PC-3 (cell line): Measurements from ENCODE around the gene TPM1.

Source experiments
- EZH2 ChIP-seq: fragments of 300-600 bp; sonication (generic); IDR thresholded peaks from one replicate; pipeline ENCODE4 v1.6.1; 2017; ENCODE audit warnings: antibody characterized with exemption, mild to moderate bottlenecking, low read length; ENCODE audit not compliant: unreplicated experiment
- EZH2phosphoT487 ChIP-seq: fragments of 300-600 bp; sonication (generic); IDR thresholded peaks from 2 replicates; pipeline ENCODE4 v1.6.1; 2018; ENCODE audit warnings: mild to moderate bottlenecking, antibody characterized with exemption, low read length, borderline replicate concordance
- TF ChIP-seq, protein P1 (sequence below): fragments of 300-600 bp; sonication (generic); conservative IDR thresholded peaks from 2 replicates; pipeline ENCODE4 v1.5.1; 2017; ENCODE audit warnings: antibody characterized with exemption, low read depth, mild to moderate bottlenecking, low read length

DNA sequence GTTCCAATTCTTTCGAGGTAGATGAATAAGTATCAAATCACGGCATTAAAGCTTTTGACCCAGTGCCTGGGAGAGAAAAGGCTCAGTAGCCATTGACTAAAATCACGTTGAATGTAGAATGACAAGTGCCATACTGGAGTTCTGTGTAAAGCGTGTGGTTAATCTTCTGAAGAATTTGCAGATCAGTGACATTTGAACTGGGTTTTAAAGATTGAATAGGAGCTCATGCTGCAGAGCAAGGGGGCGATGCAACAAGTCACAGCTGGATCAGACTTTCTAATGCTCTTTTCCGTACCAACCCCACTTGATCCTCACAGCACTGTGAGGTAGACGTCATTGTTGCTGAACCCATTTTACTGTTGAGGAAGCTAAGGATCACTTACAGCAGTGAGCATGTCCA lies 49.5 kb upstream of the TPM1 start:
- TF ChIP-seq, protein P1, sequence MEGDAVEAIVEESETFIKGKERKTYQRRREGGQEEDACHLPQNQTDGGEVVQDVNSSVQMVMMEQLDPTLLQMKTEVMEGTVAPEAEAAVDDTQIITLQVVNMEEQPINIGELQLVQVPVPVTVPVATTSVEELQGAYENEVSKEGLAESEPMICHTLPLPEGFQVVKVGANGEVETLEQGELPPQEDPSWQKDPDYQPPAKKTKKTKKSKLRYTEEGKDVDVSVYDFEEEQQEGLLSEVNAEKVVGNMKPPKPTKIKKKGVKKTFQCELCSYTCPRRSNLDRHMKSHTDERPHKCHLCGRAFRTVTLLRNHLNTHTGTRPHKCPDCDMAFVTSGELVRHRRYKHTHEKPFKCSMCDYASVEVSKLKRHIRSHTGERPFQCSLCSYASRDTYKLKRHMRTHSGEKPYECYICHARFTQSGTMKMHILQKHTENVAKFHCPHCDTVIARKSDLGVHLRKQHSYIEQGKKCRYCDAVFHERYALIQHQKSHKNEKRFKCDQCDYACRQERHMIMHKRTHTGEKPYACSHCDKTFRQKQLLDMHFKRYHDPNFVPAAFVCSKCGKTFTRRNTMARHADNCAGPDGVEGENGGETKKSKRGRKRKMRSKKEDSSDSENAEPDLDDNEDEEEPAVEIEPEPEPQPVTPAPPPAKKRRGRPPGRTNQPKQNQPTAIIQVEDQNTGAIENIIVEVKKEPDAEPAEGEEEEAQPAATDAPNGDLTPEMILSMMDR: no peak
- TF ChIP-seq EZH2 (no peak), EZH2phosphoT487 (no peak)
